NT2/D1 (cell line): ENCODE data around the gene SLC6A9.

ENCODE experiments used
- DNase-seq: peaks from one replicate; pipeline ENCODE4 v3.0.0-alpha.2; 2011; ENCODE audit warnings: low read depth, low spot score
- H3K27me3 ChIP-seq: 2 replicates; pipeline ENCODE4 v1.6.0; 2011; ENCODE audit warnings: mild to moderate bottlenecking; ENCODE audit not compliant: insufficient read length, insufficient read depth
- H3K36me3 ChIP-seq: 2 replicates; pipeline ENCODE4 v1.6.1; 2011; ENCODE audit warnings: mild to moderate bottlenecking, low read length, mixed read lengths; ENCODE audit not compliant: insufficient read depth, insufficient read length
- H3K4me1 ChIP-seq: 2 replicates; pipeline ENCODE4 v1.5.1; 2011; ENCODE audit not compliant: insufficient read depth, insufficient read length
- H3K4me3 ChIP-seq: 2 replicates; pipeline ENCODE4 v1.5.1; 2011; ENCODE audit warnings: low read depth; ENCODE audit not compliant: insufficient read length
- H3K9ac ChIP-seq: 2 replicates; pipeline ENCODE4 v1.6.0; 2011; ENCODE audit warnings: low read depth; ENCODE audit not compliant: insufficient read length
- H3K9me3 ChIP-seq: 2 replicates; pipeline ENCODE4 v1.5.1; 2011; ENCODE audit warnings: mild to moderate bottlenecking, low read length; ENCODE audit not compliant: insufficient read depth
- SUZ12 ChIP-seq: IDR thresholded peaks from 2 replicates; pipeline ENCODE4 v1.6.1; 2011; ENCODE audit not compliant: insufficient read length, insufficient read depth; ENCODE audit errors: extremely low read depth
- YY1 ChIP-seq: IDR thresholded peaks from 2 replicates; pipeline ENCODE4 v1.6.1; 2011; ENCODE audit not compliant: insufficient read length, insufficient read depth
- ZNF274 ChIP-seq: IDR thresholded peaks from 2 replicates; pipeline ENCODE4 v1.6.1; 2011; ENCODE audit warnings: mild to moderate bottlenecking, low read depth, low read length

SLC6A9 gene

DNA sequence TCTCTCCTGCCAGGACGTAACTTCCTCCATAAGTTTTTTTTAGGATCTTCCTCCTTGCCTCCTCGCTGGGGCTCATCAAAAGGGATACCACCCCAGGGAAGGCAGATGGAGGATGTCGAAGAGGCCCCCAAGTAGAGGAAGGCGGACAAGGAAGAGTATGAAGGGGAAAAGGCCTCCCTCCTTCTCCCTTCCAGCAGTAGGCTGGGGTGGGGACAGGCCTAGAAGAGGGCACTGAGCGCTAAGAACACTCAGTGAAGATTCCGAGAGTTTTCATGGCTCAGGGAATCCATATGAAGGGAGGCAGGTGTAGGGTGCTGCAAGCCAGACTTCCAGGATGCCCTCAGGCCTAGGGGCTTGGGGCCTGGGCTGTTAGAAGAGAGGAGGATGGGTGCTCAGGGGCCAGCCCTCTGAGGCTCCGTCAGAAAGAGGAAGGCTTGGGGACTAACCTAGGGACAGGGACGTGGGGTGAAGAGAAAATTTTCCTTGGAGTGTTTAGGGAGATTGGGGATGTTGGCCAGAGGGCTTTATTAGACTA, 1.8 kb upstream of the SLC6A9 start:
- TF ChIP-seq YY1 = no peak
- TF ChIP-seq SUZ12 = no peak
- TF ChIP-seq ZNF274 = no peak
- no peak overlapping the region for H3K4me3 ChIP-seq
- H3K9me3 ChIP-seq = no peaks in the 10 kb centered on the region
- peaks cover 11% of the 10 kb centered on the region for H3K27me3 ChIP-seq
- H3K36me3 ChIP-seq = no peaks in the 10 kb centered on the region
- H3K9ac ChIP-seq = no peak overlapping the region
- H3K4me1 ChIP-seq = peaks cover 33% of the 10 kb centered on the region
- DNase-seq = no peak

DNA sequence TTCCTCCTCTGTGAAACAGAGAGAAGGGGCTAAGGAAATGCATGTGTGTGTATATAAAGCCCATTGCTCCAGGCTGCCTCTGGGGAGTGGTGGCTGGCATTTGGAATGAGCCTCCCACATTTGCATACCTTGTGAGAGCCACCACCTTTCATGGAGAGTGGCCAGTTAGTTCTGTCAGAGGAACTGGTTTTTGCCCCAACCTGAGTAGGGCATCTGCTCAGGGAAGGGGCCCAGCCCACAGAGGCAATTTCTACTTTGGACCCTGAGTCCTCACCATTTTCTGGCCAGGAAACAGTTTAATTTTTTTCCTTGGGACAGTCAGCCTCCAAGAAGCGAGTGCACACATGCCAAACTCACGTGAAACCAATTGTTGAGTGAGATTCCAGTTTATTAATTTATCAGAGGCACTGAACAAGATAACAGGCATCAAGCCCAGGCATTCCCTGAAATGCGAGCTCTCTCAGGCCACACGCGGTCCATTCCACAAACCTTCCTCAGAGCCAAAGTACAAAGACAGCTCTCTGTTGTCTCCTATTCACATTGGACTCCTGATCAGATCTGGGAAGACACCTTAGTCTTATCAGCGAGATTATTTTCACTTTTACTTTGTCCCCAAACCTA, 1.0 kb upstream of the SLC6A9 start:
- H3K9ac ChIP-seq = peak overlapping the region; percentile 93
- H3K9me3 ChIP-seq = no peaks in the 10 kb centered on the region
- no peaks in the 10 kb centered on the region for H3K36me3 ChIP-seq
- peak overlapping the region; percentile 84 for H3K4me3 ChIP-seq
- H3K27me3 ChIP-seq = peaks cover 11% of the 10 kb centered on the region
- TF ChIP-seq YY1 (no peak), SUZ12 (no peak)
- H3K4me1 ChIP-seq = peaks cover 33% of the 10 kb centered on the region
- no peak for DNase-seq

DNA sequence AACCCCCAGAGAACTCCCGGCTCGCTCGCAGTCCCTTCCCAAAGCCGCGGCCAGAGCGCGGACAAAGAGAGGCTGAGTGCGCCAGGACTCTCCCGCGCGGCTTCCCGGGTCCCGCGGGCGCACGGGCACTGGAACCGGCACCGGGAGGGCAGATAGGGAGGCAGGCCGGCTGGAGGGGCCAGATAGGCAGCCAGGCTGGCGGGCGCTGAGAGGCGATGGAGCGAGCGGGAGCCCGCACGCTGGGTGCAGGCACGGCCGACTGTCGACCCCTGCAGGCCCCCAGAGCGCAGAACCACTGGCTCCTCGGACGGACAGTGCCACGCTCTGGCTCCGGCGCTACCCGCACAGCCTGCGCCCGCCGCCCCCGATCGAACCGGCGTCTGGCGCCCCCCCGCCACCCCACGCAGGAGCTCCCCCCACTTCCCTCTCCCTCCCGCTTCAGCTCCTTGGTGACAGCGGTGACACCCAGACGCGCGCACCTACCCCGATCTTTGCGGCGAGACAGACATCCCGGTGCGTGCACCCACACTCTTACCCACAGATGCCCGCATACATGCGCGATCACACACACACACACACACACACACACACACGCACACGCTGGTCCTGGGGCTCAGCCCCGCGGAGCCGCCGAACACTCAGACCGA, 534 bp downstream of the SLC6A9 start:
- Histone ChIP-seq H3K4me3 (peak overlapping the region; percentile 84), H3K9ac (peak overlapping the region; percentile 93), H3K9me3 (no peaks in the 10 kb centered on the region), H3K36me3 (no peaks in the 10 kb centered on the region), H3K27me3 (peaks cover 11% of the 10 kb centered on the region), H3K4me1 (peaks cover 33% of the 10 kb centered on the region)
- TF ChIP-seq SUZ12 = no peak
- TF ChIP-seq YY1 = no peak
- TF ChIP-seq ZNF274 = no peak
- peak; percentile 44 for DNase-seq

DNA sequence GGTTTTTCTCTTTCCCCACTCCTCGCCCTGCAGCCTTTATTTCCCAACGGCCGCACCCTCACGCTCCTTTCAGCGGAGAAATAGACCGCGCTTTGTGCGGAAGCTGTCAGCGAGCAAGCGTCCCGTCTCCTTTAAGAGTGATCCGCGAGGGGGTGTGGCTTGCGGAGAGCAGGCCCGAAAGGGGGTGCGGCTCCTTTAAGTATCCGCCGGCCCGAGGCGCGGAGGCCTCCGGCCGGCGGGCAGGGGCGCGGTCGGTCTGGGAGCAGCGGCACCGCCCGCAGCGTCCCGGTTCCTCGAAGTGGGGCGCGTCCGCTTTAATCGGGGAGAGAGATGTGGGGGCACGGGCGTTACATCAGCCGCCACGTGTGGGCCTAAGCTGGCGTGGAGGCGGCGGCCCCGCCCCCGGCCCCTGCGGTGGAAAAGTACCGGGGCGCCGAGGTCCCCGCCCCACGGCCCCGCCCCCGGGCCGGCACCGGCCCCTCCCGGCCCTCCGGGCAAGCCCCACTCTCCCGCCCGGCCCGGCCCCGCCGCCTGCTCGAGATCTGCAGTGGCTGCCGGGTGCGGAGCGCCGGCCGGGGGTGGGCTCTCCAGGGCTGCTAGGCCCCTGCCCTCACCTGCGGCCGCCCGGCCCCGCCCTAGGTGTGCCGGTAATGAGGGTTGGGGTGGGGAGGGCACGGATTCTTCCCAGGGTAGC, 1.2 kb downstream of the SLC6A9 start:
- Histone ChIP-seq H3K9me3 (no peaks in the 10 kb centered on the region), H3K27me3 (peaks cover 11% of the 10 kb centered on the region), H3K4me3 (peak overlapping the region; percentile 84), H3K36me3 (no peaks in the 10 kb centered on the region), H3K9ac (peak overlapping the region; percentile 93), H3K4me1 (peaks cover 34% of the 10 kb centered on the region)
- TF ChIP-seq YY1 (no peak), ZNF274 (no peak)
- DNase-seq = peak; percentile 94

DNA sequence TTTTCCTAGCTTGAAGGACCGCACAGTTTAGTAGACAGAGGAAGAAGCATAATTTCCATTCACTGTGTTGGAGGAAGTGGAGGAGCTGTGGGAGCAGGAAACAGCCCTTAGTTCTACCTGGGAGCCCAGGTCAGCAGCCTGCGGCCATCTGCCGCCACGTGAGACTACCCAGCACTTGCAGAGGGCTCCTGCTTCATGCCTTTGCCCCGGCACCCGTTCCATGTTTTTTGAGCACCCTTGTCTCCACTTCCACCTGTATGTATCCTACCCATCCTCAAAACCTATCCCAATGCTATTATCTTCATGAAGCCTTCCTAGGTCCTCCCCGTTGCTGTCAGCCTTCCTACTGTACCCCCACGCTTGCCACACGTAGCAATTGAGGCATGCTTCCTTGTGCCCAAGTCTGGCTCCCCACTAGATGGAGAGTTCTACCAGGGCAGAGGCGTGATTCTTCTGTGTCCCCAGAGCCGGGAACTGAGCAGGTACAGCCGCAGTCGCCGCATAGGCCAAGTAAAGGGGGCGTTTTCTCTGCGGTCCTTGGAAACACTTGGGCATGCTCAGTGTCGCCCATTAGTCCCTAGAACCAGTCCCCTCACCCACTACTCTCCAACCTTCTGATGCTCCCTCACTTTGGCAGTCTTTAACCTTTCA, 1.9 kb downstream of the SLC6A9 start:
- no peak for DNase-seq
- peak overlapping the region; percentile 58 for H3K9ac ChIP-seq
- peaks cover 34% of the 10 kb centered on the region for H3K4me1 ChIP-seq

DNA sequence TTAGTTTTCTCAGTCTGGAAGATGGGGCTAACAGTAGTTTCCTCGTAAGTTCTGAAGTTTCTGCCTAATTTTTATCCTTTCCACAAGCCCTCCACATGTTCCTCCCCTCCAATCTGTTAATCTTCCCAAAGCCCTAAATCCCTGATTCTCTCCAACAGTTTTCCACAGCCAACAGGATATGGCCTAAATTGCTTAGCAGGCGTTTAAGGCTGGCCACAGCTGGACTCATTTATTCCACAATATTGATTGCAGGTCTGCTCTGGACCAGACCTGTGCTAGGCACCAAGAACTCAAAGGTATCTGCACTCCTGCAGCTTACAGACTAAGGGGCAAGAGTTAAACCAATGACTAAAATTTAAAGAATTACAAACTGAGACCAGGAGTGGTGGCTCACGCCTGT, 3.9 kb downstream of the SLC6A9 start:
- H3K4me1 ChIP-seq = peaks cover 19% of the 10 kb centered on the region
- H3K9ac ChIP-seq = no peak overlapping the region
- H3K9me3 ChIP-seq = no peaks in the 10 kb centered on the region
- no peak overlapping the region for H3K4me3 ChIP-seq
- DNase-seq = no peak
- H3K27me3 ChIP-seq = peaks cover 11% of the 10 kb centered on the region
- TF ChIP-seq SUZ12 = no peak
- TF ChIP-seq ZNF274 = no peak
- no peak for TF ChIP-seq YY1
- peaks cover 17% of the 10 kb centered on the region for H3K36me3 ChIP-seq

More for the DNA sequence above, 1.9 kb downstream of the SLC6A9 start:
- peak overlapping the region; percentile 38 for H3K4me3 ChIP-seq
- peaks cover 11% of the 10 kb centered on the region for H3K27me3 ChIP-seq
- TF ChIP-seq YY1 = no peak
- TF ChIP-seq SUZ12 = no peak
- no peak for TF ChIP-seq ZNF274
- no peaks in the 10 kb centered on the region for H3K9me3 ChIP-seq
- no peaks in the 10 kb centered on the region for H3K36me3 ChIP-seq
